ENCODE data around the gene CMTM4.
"Not testable (repeated sequence)": the region's sequence is repeated elsewhere in the genome, so short reads cannot be mapped to it uniquely, and the experiment has no call there.

Gene CMTM4

DNA sequence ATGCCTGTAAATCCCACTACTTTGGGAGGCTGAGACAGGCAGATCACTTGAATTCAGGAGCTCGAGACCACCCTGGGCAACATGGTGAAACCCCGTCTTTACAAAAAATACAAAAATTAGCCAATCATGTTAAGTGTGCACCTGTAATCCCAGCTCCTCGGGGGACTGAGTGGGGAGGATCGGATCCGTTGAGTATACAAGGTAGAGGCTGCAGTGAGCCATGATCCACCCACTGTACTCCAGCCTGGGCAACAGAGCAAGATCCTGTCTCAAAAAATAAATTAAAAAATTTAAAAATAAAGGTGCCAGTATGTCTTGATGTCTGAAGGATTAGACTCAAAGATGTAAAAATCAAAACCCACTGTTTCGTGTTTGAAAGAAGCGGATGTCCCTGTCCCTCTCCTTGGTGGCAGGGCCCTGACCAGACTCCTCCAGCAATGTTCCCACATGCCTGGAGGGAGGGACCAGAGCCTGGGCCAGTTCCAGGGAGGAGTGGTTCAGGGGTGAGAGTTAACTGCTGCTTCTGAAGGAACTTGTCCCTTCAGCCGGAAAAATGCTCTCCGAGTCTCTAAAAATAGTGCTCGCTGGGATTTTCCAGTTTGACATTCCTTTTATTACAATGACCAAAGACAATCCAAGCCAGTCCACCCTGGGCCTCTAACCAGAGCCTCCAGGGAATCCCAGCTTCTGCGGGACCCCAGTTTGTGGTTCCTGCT, 9.4 kb upstream of the CMTM4 start:
- no peak for DNase-seq (ENCODE audit: low read depth)

DNA sequence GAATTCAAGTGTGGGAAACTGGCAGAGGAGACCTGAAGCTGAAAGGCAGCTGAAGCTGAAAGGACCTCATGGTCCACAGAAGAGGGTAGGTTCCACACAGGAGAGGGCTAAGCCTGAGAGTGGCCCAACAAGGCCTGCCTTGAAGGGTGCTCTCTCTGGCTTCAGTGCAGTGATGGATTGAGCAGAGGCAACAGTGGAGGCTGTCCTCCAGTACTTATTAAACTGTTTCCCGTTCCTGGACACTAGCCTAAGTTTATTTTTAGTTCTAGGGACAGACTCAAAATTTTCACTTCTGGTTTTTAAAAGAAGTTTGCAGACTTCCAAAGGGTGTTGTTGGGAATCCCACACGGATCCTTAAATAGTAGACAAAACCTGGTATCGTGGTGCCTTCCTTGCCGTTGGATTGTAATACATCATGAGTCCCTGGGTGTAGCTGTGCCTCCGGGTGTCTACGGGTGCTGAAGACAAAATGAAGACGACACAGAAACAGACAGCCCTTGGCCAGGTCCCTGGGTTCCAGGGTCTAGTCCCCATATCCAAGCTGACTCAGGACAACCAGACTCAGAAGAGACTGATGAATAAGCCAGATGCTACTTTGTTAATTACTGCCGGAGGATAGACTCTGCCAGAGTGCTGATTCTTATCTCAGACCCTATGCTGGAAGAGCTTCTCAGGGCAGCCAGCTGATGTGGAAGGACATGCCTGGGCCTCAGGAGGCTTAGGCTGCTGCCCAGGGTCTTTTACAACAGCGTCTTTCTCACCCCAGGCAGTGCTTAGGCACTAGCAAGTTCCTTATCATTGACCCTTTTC, 7.1 kb upstream of the CMTM4 start:
- DNase-seq (ENCODE audit: low read depth): no peak

DNA sequence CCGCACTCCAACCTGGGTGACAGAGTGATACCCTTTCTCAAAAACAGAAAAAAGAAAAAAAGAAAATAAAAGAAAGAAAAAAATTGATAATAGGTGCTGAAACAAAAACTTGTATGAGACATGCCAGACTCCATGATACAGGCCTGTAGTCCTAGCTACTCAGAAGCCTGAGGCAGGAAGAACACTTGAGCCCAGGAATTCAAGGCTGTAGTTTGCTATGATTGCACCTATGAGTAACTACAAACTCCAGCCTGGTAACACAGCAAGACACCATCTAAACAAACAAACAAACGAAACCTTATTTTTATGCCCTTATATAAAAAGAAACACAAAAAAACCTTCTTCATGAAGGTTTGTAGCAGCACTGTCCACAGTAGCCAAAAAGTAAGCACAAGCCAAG, 5.0 kb upstream of the CMTM4 start:
- DNase-seq (ENCODE audit: low read depth): no peak

DNA sequence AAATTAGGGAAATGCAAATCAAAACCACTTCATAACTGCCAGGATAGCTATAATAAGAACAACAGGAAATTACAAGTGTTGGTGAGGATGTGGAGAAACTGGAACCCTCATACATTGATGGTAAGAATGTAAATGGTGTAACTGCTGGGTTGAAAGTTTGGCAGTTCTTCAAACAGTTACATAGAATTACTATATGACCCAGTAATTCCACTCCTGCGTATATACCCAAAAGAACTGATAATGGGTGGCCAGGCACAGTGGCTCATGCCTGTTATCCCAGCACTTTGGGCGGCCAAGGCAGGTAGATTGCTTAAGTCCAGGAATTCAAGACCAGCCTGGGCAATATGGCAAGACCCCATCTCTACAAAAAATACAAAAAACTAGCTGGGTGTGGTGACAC, 4.5 kb upstream of the CMTM4 start:
- DNase-seq (ENCODE audit: low read depth): no peak

GRCh38 chr16:66699898-66700297, 3.4 kb upstream of the CMTM4 start:
- no peak for DNase-seq (ENCODE audit: low read depth)

- DNase-seq (ENCODE audit: low read depth): no peak
These were observed 1.5 kb upstream of the CMTM4 start for GRCh38 chr16:66698046-66698445.

DNA sequence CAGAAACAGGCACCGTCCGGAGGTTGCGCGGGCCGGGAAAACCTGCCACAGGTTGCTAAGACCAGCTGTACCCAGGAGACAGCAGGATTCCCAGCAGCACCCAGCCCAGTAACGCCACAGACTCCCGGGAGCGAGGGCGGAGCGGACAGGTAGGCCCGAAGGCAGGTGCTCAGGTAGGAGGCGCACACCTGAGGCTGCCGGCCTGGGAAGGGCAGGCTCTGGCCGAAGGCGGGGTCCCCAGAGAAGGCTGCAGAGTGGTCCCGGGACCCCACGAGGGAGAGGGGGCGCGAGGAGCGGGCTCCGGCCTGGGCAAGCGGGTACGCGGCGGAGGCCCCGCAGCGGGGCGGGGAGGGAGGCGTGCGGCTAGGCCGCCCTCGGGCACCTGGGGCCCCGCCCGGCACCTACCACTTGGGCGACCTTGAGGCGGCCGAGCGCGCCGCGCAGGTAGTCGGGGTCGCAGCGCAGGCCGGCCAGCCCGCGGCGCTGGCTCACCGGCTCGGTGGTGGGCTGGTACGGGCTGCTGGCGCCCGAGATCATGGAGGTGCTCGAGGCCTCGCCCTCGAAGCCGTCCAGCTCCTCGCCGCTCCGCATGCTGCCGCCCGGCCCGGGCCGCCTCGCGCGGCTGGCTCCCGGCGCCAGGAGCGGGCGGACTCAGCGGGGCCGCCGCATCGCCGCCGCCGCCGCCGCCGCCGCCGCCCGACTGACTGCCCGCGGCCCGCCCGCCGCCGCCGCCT, 441 bp downstream of the CMTM4 start:
- DNase-seq (ENCODE audit: low read depth): no peak

DNA sequence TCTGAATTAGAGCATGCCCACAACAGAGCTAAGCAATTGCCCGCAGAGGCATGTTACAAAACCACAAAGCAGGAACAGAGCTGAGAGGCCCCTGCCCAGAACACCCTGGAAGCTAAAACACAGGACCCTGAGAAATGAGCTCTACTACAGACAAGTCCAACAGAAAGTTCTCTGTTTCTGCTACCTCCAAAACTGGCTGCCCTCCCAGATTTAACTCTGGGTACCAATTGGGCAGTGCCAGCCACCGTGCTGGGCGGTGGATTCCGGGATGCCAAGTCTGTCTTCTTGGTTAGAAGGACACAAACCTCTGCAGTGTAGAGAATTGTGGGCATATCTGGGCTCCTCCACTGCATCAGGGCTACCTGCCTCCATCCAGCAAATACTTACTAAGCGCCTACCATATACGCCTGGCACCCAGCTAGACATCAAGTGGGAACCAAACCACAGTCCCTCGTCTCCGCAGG, 1.0 kb downstream of the CMTM4 start:
- DNase-seq (ENCODE audit: low read depth): no peak

DNA sequence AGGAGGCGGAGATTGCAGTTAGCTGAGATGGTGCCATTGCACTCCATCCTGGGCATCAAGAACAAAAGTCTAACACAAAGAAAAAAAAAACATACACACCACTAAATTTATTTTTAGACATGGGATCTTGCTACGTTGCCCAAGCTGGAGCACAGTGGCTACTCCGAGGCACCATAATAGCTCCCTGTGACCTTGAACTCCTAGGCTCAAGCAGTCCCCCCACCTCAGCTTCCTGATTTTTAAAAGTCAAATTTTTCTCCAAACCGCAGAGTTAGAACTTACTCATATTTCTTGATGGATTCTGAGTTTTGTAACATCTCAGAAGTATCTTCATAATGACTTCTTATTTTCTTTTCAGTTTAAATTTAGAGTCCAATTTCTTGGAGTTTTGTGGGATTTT, 3.4 kb downstream of the CMTM4 start:
- no peak for DNase-seq (ENCODE audit: low read depth)

GRCh38 chr16:66692341-66692740, 4.2 kb downstream of the CMTM4 start:
- no peak for DNase-seq (ENCODE audit: low read depth)

DNA sequence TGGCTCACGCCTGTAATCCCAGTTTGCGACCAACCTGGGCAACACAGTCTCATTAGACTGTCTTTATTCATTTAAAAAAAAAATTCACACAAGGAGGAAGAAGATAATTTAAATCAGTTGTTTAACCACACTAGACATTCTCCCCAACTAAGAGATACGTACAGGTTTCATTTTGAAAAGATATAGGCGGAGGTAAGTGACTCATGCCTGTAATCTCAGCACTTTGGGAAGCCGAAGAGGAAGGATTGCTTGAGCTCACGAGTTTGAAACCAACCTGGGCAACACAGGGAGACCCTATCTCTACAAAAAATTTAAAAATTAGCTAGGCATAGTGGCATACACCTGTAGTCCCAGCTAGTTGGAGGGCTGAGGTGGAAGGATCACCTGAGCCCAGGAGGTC, 5.3 kb downstream of the CMTM4 start:
- DNase-seq (ENCODE audit: low read depth): no peak

DNA sequence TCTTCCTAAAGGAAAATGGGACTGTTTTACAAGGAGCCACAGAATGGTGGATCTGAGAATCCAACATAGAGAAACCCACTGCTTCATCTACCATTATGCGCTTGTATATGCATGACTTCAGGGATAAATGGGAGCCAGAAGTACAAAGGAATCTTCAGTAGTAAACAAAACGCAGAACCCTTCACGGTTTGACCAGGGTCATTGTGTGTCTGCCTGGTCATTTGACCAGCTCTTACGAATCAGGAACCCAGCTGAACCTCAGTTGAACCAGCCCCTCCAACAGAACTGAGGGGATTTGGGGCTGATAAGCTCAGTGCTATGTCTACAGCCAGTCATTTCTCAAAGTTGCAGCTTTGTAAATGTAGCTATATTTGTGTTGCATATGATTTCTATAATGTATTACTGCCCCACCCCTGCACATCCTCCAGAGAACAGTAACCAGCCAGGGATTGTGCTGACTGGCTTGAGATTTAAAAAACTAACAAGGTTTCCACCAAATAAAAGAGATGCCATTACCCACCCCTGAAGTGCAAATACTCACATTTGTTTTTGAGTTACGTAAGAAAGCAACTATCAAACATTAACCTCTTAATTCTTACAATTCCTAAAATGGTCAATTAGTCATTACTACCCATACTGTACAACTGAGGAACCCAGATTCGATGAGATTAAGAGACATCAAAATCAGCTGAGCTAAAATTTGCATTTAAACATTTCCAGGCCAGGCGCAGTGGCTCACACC, 6.3 kb downstream of the CMTM4 start:
- no peak for DNase-seq (ENCODE audit: low read depth)

DNA sequence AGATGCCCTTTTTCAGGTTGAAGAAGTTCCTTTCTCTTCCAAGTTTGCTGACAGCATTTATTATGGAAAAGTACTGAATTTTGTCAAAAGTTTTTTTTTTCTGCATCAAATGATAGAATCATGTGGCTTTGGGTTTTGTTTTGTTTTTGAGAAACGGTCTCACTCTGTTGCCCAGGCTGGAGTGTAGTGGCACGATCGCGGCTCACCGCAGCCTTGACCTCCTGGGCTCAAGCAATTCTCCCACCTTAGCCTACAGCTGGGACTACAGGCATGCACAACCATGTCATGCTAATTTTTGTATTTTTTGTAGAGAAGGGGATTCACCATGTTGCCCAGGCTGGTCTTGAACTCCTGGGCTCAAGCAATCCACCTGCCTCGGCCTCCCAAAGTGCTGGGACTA, 7.3 kb downstream of the CMTM4 start:
- no peak for DNase-seq (ENCODE audit: low read depth)

- DNase-seq (ENCODE audit: low read depth): no peak
These were observed 8.5 kb downstream of the CMTM4 start for GRCh38 chr16:66687906-66688625.

DNA sequence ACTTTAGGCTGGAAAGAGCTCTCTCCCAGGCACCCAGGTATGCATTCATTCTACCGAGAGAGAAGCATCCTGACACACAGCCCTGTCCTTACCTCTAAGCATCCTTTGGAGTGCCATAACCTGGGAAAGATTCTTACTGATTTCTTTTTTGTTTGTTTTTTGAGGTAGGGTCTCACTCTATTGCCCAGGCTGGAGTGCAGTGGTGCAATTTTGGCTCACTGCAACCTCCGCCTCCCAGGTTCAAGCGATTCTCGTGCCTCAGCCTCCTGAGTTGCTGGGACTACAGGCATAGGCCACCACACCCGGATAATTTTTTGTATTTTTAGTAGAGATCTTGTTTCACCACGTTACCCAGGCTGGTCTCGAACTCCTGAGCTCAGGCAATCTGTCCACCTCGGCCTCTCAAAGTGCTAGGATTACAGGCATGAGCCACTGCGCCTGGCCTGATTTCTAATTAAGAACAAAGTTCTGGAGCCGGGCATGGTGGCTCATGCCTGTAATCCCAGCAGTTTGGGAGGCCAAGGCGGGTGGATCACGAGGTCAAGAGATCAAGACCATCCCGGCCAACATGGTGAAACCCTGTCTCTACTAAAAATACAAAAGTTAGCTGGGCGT, 10.9 kb downstream of the CMTM4 start:
- DNase-seq (ENCODE audit: low read depth): not testable (repeated sequence)

DNA sequence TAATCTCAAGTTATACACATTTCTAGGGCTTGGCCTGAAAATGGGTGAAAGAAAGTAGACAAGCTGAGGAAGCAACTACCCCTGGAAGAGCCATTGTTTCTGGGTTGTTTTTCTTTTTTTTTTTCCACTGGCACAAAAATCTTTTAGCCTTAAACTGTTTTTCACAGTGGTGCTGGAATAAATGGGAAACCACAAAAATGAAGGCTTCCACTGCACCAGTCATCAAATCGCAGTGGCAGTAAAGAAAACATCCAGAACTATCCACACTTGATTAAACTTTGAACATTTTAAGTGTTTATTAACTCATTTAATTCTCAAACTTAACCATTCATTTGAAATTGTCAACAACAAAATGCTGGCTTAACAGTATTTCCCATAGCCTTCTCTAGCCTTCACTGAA, 14.3 kb downstream of the CMTM4 start:
- no peak for DNase-seq (ENCODE audit: low read depth)

GRCh38 chr16:66681676-66682075, 14.9 kb downstream of the CMTM4 start:
- no peak for DNase-seq (ENCODE audit: low read depth)

DNA sequence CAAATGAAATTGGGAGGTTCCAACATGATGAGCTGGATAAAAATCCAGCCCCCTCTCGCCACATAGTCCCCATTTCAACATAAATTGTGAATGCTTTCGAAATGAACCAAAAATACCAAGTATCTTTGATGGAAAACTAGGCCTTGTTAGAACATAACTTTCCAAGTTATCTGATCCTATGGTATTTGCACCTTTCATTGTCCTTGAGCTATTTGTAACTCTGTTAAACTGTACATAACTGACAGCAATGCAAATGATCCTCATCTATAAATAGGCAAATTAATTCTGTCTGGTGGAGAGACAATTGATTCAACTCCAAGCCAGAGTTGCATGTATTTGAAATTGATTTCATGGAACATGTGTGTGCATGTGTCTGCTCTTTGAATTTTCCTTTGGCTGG, 18.2 kb downstream of the CMTM4 start:
- DNase-seq (ENCODE audit: low read depth): no peak

DNA sequence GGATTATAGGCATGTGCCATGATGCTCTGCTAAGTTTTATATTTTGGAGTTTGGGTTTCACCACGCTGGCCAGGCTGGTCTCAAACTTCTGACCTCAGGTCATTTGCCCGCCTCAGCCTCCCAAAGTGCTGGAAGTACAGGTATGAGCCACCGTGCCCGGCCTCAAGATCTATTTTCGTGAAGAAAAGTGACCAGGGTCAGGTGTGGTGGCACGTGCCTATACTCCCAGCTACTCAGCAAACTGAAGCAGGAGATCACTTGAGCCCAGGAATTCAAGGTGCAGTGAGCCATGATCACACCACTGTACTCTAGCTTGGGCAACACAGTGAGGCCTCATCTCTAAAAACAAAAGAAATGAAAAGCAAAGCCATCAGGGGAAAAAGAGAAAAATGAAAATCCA, 18.7 kb downstream of the CMTM4 start:
- no peak for DNase-seq (ENCODE audit: low read depth)

- DNase-seq (ENCODE audit: low read depth): no peak
These were observed 19.4 kb downstream of the CMTM4 start for GRCh38 chr16:66677179-66677578.

DNA sequence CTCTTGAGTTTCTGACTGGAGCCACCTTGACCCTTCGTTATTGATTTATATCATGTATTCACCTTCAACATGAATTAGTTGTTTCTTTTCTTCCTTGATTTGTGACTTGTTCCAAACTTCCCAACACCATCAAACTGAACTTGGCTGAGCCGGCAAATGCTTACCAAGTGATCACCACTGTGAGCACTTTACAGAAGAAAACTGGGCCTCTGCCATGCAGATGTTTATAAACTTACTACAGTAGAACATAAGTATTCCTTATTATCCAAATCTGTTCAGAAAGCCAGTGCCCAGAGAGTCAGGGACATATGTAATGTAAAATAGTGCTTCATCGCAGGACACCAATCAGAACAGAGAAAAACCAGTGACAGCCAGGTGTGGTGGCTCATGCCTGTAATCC, 19.9 kb downstream of the CMTM4 start:
- no peak for DNase-seq (ENCODE audit: low read depth)
